ENCODE measurements around the gene HOXC10. TPM values are rescaled to one million over a fixed set of nuclear protein-coding genes. Genes with fewer than 3 reads are reported as not detected.

Gene HOXC10
- total RNA-seq, 1 experiment from 2014 or later, result not detected

DNA sequence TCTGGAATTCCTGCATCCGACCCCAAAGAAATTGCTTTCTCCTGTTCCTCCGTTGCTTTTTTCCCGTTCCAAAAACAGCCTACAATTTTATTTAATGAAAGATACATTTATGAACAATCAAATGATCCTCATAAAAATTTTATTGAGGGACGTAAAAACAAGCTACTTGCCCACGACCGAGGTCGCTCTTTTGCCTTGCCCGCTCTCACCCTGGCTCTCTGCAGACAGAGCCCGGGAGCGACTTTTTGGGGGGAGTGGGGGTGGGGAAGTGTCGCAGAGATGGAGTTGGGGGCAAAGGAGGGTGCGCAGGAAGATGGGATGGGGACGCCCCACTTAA is 13.9 kb downstream of the HOXC10 start:
- peaks cover 100% of the 10 kb centered on the region for H3K27me3 Mint-ChIP-seq (ENCODE audit: low read depth)
- ChIA-PET CTCF (interaction anchor here (1.4 to 10.8 kb wide), 6 partner anchors 13 to 242 kb away, joined by 3 to 107 read pairs (median 8); partner anchors contain the start of gene HOXC10), POLR2A (no interaction called here)
- H3K4me3 Mint-ChIP-seq, result no peak overlapping the region
- H3K4me1 Mint-ChIP-seq, result peaks cover 32% of the 10 kb centered on the region
- no peak overlapping the region for H3K27ac Mint-ChIP-seq
- H3K9me3 Mint-ChIP-seq, result no peaks in the 10 kb centered on the region
- no peaks in the 10 kb centered on the region; the same call in 1 of the 2 replicates for H3K36me3 Mint-ChIP-seq
- TF ChIP-seq, protein P1, sequence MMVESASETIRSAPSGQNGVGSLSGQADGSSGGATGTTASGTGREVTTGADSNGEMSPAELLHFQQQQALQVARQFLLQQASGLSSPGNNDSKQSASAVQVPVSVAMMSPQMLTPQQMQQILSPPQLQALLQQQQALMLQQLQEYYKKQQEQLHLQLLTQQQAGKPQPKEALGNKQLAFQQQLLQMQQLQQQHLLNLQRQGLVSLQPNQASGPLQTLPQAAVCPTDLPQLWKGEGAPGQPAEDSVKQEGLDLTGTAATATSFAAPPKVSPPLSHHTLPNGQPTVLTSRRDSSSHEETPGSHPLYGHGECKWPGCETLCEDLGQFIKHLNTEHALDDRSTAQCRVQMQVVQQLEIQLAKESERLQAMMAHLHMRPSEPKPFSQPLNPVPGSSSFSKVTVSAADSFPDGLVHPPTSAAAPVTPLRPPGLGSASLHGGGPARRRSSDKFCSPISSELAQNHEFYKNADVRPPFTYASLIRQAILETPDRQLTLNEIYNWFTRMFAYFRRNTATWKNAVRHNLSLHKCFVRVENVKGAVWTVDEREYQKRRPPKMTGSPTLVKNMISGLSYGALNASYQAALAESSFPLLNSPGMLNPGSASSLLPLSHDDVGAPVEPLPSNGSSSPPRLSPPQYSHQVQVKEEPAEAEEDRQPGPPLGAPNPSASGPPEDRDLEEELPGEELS (CRISPR knock-in tag; IDR thresholded peaks at IDR 0.05), result no peak
- TF ChIP-seq MYBL2 (CRISPR knock-in tag; IDR thresholded peaks at IDR 0.05), result no peak
- no peak for TF ChIP-seq ZNF396 (CRISPR knock-in tag; IDR thresholded peaks at IDR 0.05; ENCODE audit: borderline replicate concordance)
- no peak for TF ChIP-seq ZNF423 (CRISPR knock-in tag; IDR thresholded peaks at IDR 0.05)
- TF ChIP-seq, protein P2, sequence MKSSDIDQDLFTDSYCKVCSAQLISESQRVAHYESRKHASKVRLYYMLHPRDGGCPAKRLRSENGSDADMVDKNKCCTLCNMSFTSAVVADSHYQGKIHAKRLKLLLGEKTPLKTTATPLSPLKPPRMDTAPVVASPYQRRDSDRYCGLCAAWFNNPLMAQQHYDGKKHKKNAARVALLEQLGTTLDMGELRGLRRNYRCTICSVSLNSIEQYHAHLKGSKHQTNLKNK (CRISPR knock-in tag; IDR thresholded peaks at IDR 0.05), result no peak
- no peak for TF ChIP-seq ZNF512 (CRISPR knock-in tag; IDR thresholded peaks at IDR 0.05; ENCODE audit: borderline replicate concordance)
- TF ChIP-seq MXD4 (CRISPR knock-in tag; IDR thresholded peaks at IDR 0.05; ENCODE audit: borderline replicate concordance), result no peak
- no peak for TF ChIP-seq NR3C1 (CRISPR knock-in tag; conservative IDR thresholded peaks at IDR 0.05; ENCODE audit: low read depth)
- no peak for TF ChIP-seq HMGA2 (CRISPR knock-in tag; IDR thresholded peaks at IDR 0.05)
- TF ChIP-seq MAX (CRISPR knock-in tag; IDR thresholded peaks at IDR 0.05), result no peak
- no peak for TF ChIP-seq HMGXB4 (CRISPR knock-in tag; IDR thresholded peaks at IDR 0.05)
- TF ChIP-seq ATF2 (CRISPR knock-in tag; IDR thresholded peaks at IDR 0.05; ENCODE audit: borderline replicate concordance, low read depth), result no peak
- TF ChIP-seq, protein P3, sequence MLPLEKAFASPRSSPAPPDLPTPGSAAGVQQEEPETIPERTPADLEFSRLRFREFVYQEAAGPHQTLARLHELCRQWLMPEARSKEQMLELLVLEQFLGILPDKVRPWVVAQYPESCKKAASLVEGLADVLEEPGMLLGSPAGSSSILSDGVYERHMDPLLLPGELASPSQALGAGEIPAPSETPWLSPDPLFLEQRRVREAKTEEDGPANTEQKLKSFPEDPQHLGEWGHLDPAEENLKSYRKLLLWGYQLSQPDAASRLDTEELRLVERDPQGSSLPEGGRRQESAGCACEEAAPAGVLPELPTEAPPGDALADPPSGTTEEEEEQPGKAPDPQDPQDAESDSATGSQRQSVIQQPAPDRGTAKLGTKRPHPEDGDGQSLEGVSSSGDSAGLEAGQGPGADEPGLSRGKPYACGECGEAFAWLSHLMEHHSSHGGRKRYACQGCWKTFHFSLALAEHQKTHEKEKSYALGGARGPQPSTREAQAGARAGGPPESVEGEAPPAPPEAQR (CRISPR knock-in tag; IDR thresholded peaks at IDR 0.05), result no peak
- TF ChIP-seq, protein P4, sequence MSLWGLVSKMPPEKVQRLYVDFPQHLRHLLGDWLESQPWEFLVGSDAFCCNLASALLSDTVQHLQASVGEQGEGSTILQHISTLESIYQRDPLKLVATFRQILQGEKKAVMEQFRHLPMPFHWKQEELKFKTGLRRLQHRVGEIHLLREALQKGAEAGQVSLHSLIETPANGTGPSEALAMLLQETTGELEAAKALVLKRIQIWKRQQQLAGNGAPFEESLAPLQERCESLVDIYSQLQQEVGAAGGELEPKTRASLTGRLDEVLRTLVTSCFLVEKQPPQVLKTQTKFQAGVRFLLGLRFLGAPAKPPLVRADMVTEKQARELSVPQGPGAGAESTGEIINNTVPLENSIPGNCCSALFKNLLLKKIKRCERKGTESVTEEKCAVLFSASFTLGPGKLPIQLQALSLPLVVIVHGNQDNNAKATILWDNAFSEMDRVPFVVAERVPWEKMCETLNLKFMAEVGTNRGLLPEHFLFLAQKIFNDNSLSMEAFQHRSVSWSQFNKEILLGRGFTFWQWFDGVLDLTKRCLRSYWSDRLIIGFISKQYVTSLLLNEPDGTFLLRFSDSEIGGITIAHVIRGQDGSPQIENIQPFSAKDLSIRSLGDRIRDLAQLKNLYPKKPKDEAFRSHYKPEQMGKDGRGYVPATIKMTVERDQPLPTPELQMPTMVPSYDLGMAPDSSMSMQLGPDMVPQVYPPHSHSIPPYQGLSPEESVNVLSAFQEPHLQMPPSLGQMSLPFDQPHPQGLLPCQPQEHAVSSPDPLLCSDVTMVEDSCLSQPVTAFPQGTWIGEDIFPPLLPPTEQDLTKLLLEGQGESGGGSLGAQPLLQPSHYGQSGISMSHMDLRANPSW (CRISPR knock-in tag; conservative IDR thresholded peaks at IDR 0.05; ENCODE audit: low read depth), result no peak
- TF ChIP-seq, protein P5, sequence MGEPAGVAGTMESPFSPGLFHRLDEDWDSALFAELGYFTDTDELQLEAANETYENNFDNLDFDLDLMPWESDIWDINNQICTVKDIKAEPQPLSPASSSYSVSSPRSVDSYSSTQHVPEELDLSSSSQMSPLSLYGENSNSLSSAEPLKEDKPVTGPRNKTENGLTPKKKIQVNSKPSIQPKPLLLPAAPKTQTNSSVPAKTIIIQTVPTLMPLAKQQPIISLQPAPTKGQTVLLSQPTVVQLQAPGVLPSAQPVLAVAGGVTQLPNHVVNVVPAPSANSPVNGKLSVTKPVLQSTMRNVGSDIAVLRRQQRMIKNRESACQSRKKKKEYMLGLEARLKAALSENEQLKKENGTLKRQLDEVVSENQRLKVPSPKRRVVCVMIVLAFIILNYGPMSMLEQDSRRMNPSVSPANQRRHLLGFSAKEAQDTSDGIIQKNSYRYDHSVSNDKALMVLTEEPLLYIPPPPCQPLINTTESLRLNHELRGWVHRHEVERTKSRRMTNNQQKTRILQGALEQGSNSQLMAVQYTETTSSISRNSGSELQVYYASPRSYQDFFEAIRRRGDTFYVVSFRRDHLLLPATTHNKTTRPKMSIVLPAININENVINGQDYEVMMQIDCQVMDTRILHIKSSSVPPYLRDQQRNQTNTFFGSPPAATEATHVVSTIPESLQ (CRISPR knock-in tag; IDR thresholded peaks at IDR 0.05), result no peak
- no peak for TF ChIP-seq USF1 (CRISPR knock-in tag; IDR thresholded peaks at IDR 0.05)
- TF ChIP-seq, protein P6, sequence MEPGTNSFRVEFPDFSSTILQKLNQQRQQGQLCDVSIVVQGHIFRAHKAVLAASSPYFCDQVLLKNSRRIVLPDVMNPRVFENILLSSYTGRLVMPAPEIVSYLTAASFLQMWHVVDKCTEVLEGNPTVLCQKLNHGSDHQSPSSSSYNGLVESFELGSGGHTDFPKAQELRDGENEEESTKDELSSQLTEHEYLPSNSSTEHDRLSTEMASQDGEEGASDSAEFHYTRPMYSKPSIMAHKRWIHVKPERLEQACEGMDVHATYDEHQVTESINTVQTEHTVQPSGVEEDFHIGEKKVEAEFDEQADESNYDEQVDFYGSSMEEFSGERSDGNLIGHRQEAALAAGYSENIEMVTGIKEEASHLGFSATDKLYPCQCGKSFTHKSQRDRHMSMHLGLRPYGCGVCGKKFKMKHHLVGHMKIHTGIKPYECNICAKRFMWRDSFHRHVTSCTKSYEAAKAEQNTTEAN (CRISPR knock-in tag; IDR thresholded peaks at IDR 0.05), result no peak
- no peak for DNase-seq (ENCODE audit: low spot score)
- ATAC-seq, result no peak
